ENCODE data around the gene TBC1D13. TPM values are rescaled to one million over a fixed set of nuclear protein-coding genes. Genes with fewer than 3 reads are reported as not detected.
"Not testable (repeated sequence)": the region's sequence is repeated elsewhere in the genome, so short reads cannot be mapped to it uniquely, and the experiment has no call there.

The TBC1D13 gene
- total RNA-seq, 2 donors from 2014 or later: 25.9 to 33.4 TPM

DNA sequence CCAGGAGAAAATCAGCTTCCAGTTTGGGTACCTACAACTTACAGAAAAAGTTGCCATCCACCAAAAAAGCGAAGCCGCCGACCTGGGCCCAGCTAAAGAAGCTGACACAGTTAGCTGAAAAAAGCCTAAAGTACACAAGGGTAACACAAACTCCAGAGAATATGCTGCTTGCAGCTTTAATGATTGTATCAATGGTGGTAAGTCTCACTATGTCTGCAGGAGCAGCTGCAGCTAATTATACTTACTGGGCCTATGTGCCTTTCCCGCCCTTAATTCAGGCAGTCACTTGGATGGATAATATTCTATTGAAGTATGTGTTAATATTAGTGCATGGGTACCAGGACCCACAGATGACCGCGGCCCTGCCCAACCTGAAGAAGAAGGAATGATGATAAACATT lies 67.4 kb downstream of the TBC1D13 start:
- ATAC-seq; H3K4me3 Mint-ChIP-seq; H3K36me3 Mint-ChIP-seq; H3K27me3 Mint-ChIP-seq; H3K4me1 Mint-ChIP-seq (ENCODE audit: low read depth in 2 of 2); H3K27ac Mint-ChIP-seq; DNase-seq (ENCODE audit: low spot score); H3K9me3 Mint-ChIP-seq: not testable (repeated sequence)

DNA sequence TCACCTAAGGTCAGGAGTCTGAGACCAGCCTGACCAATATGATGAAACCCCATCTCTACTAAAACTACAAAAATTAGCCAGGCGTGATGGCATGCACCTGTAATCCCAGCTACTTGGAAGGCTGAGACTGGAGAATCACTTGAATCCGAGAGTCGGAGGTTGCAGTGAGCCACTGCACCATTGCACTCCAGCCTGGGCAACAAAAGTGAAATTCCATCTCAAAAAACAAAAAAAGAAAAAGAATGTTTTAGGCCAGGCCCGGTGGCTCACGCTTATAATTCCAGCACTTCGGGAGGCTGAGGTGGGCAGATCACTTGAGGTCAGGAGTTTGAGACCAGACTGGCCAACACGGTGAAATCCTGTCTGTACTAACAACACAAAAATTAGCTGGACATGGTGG lies 71.4 kb downstream of the TBC1D13 start:
- ATAC-seq; H3K4me1 Mint-ChIP-seq (ENCODE audit: low read depth in 2 of 2); H3K27ac Mint-ChIP-seq; H3K27me3 Mint-ChIP-seq; DNase-seq (ENCODE audit: low spot score); H3K36me3 Mint-ChIP-seq; H3K4me3 Mint-ChIP-seq; H3K9me3 Mint-ChIP-seq: not testable (repeated sequence)

Other genes with a start within 250 kb of the TBC1D13 start
- 100 to 1,000 TPM; 243 to 260 TPM for gene SPTAN1, start 234.7 kb upstream of the TBC1D13 start, total RNA-seq
- 10 to 100 TPM; 23.7 to 62.6 TPM for gene DYNC2I2, start 130.4 kb upstream of the TBC1D13 start, total RNA-seq
- 100 to 1,000 TPM; 495 to 800 TPM for gene SET, start 98.0 kb upstream of the TBC1D13 start, total RNA-seq
- 1 to 10 TPM; 7.0 to 8.0 TPM for gene PKN3, start 84.8 kb upstream of the TBC1D13 start, total RNA-seq
- 10 to 100 TPM; 56.3 to 72.3 TPM for gene ZDHHC12, start 63.1 kb upstream of the TBC1D13 start, total RNA-seq
- gene ZER1, start 15.3 kb upstream of the TBC1D13 start, total RNA-seq: 10 to 100 TPM; 21.5 to 22.4 TPM
- 10 to 100 TPM; 18.4 to 23.7 TPM for gene ENDOG, start 31.2 kb downstream of the TBC1D13 start, total RNA-seq
- 100 to 1,000 TPM in 1 of 2 donors, 10 to 100 TPM in 1; 89.5 to 152 TPM for gene SPOUT1, start 42.5 kb downstream of the TBC1D13 start, total RNA-seq
- gene KYAT1, start 94.7 kb downstream of the TBC1D13 start, total RNA-seq: 10 to 100 TPM in 1 of 2 donors, 1 to 10 TPM in 1; 6.7 to 19.9 TPM
- gene LRRC8A, start 94.9 kb downstream of the TBC1D13 start, total RNA-seq: 10 to 100 TPM; 25.6 to 28.2 TPM
- 1 to 10 TPM in 1 of 2 donors, under 1 TPM in 1; 0.24 to 1.1 TPM for gene PHYHD1, start 133.7 kb downstream of the TBC1D13 start, total RNA-seq
- gene DOLK, start 160.3 kb downstream of the TBC1D13 start, total RNA-seq: 10 to 100 TPM in 1 of 2 donors, 1 to 10 TPM in 1; 8.7 to 11.5 TPM
- 100 to 1,000 TPM; 103 to 143 TPM for gene NUP188, start 160.4 kb downstream of the TBC1D13 start, total RNA-seq
- gene SH3GLB2, start 241.1 kb downstream of the TBC1D13 start, total RNA-seq: 10 to 100 TPM; 57.8 to 99.0 TPM
- gene MIGA2, start 249.4 kb downstream of the TBC1D13 start, total RNA-seq: 10 to 100 TPM; 42.4 to 82.6 TPM